SK-N-SH (cell line): Measurements from ENCODE around the gene IL31RA. TPM values are rescaled to one million over a fixed set of nuclear protein-coding genes. Genes with fewer than 3 reads are reported as not detected.

ENCODE experiments used
- CTCF ChIA-PET: fragments of 300-600, 350-600 bp; formaldehyde crosslinking; extraction: SDS; loops from one replicate; lab custom pipeline; 2021; lab: Yijun Ruan, JAX
- POLR2A ChIA-PET: fragments of 350-600 bp; sonication (Branson Sonifier 250); formaldehyde crosslinking; extraction: SDS; loops from one replicate; lab custom pipeline; 2020; ENCODE audit warnings: antibody characterized with exemption, inconsistent platforms; lab: Yijun Ruan, JAX
- DNase-seq: peaks from one replicate; pipeline ENCODE4 v3.0.0; 2012
- H2AFZ ChIP-seq: fragments of 200-600 bp; sonication (generic); 2 replicates; pipeline ENCODE4 v1.8.1; 2016; ENCODE audit warnings: antibody characterized with exemption, mild to moderate bottlenecking, low read depth
- H3F3A ChIP-seq: fragments of 200-600 bp; sonication (generic); replicated peaks from 2 replicates; pipeline ENCODE3; 2016; ENCODE audit warnings: antibody characterized with exemption, mild to moderate bottlenecking; ENCODE audit not compliant: insufficient read depth
- H3K27ac ChIP-seq, 2 experiments: fragments of 200-500 bp in 1 of 2; fragments of 200-600 bp in 1 of 2; sonication (Bioruptor generic) in 1 of 2; sonication (generic), shearing (Covaris generic) in 1 of 2; 2 replicates each; pipeline versions ENCODE4 v1.5.1 to v1.6.1; 2014 to 2016; ENCODE audit warnings: low read depth in 2 of 2, inconsistent platforms in 1 of 2, low read length in 1 of 2, mild to moderate bottlenecking in 1 of 2, mixed read lengths in 1 of 2
- H3K27me3 ChIP-seq: fragments of 200-600 bp; sonication (generic), shearing (Covaris generic); 2 replicates; pipeline ENCODE4 v1.6.1; 2016; ENCODE audit warnings: mixed run types; ENCODE audit not compliant: insufficient read depth
- H3K36me3 ChIP-seq, 2 experiments: fragments of 200-500 bp in 1 of 2; fragments of 200-600 bp in 1 of 2; sonication (Bioruptor generic) in 1 of 2; sonication (generic) in 1 of 2; replicated peaks in 1 of 2; 2 replicates each; pipeline versions ENCODE3 to v1.5.1; 2014 to 2016; ENCODE audit warnings: low read length in 1 of 2, mild to moderate bottlenecking in 1 of 2; ENCODE audit not compliant: insufficient read depth in 2 of 2, control insufficient read depth in 1 of 2
- H3K4me1 ChIP-seq, 2 experiments: fragments of 200-500 bp in 1 of 2; fragments of 200-600 bp in 1 of 2; sonication (Bioruptor generic) in 1 of 2; sonication (generic), shearing (Covaris generic) in 1 of 2; 2 replicates each; pipeline versions ENCODE4 v1.5.1 to v1.6.1; 2014 to 2016; ENCODE audit warnings: low read depth in 1 of 2, low read length in 1 of 2, mixed run types in 1 of 2; ENCODE audit not compliant: insufficient read depth in 2 of 2, control insufficient read depth in 1 of 2
- H3K4me2 ChIP-seq: fragments of 200-600 bp; sonication (generic), shearing (Covaris generic); 2 replicates; pipeline ENCODE4 v1.6.1; 2017; ENCODE audit warnings: mixed run types
- H3K4me3 ChIP-seq, 2 experiments: fragments of 200-500 bp in 1 of 2; fragments of 200-600 bp in 1 of 2; sonication (Bioruptor generic) in 1 of 2; sonication (generic), shearing (Covaris generic) in 1 of 2; 2 replicates each; pipeline versions ENCODE4 v1.5.1 to v1.8.1; 2014 to 2016; ENCODE audit warnings: low read depth in 2 of 2, inconsistent platforms in 1 of 2, low read length in 1 of 2, mild to moderate bottlenecking in 1 of 2, mixed read lengths in 1 of 2, moderate library complexity in 1 of 2
- H3K79me2 ChIP-seq: fragments of 200-600 bp; sonication (generic); 2 replicates; pipeline ENCODE4 v1.8.1; 2017; ENCODE audit warnings: mild to moderate bottlenecking; ENCODE audit not compliant: insufficient read depth
- H3K9ac ChIP-seq: fragments of 200-600 bp; sonication (generic); 2 replicates; pipeline ENCODE4 v1.6.1; 2017; ENCODE audit warnings: mixed run types
- H3K9me2 ChIP-seq: fragments of 200-600 bp; sonication (generic); 2 replicates; pipeline ENCODE4 v1.6.1; 2017; ENCODE audit warnings: mixed run types
- H3K9me3 ChIP-seq: fragments of 200-600 bp; sonication (generic); 2 replicates; pipeline ENCODE4 v1.6.1; 2017; ENCODE audit warnings: mixed run types, mild to moderate bottlenecking, moderate library complexity
- H4K20me1 ChIP-seq: fragments of 200-600 bp; sonication (generic); 2 replicates; pipeline ENCODE4 v1.6.1; 2017; ENCODE audit warnings: mild to moderate bottlenecking, mixed run types; ENCODE audit not compliant: insufficient read depth
- CTCF ChIP-seq: fragments of 200-600 bp; sonication (generic); IDR thresholded peaks from 2 replicates; pipeline ENCODE4 v1.6.1; 2017; ENCODE audit warnings: antibody characterized with exemption, mild to moderate bottlenecking, moderate library complexity
- ELF1 ChIP-seq: IDR thresholded peaks from 2 replicates; pipeline ENCODE4 v1.4.0; 2012
- EZH2phosphoT487 ChIP-seq: fragments of 200-600 bp; sonication (generic); IDR thresholded peaks from 2 replicates; pipeline ENCODE4 v1.6.1; 2017; ENCODE audit warnings: low read depth, mixed run types, mild to moderate bottlenecking, antibody characterized with exemption, moderate library complexity, borderline replicate concordance
- FOXJ3 ChIP-seq: sonication (generic); formaldehyde crosslinking; IDR thresholded peaks from 2 replicates; pipeline ENCODE4 v1.5.1; 2020; ENCODE audit warnings: mild to moderate bottlenecking, missing genetic modification reagents
- FOXM1 ChIP-seq: IDR thresholded peaks from 2 replicates; pipeline ENCODE4 v1.4.0; 2012; ENCODE audit warnings: low read depth, mild to moderate bottlenecking
- MEF2A ChIP-seq: IDR thresholded peaks from 2 replicates; pipeline ENCODE4 v1.4.0; 2012; ENCODE audit warnings: low read depth, borderline replicate concordance
- NFIC ChIP-seq: IDR thresholded peaks from 2 replicates; pipeline ENCODE4 v1.4.0; 2012; ENCODE audit warnings: borderline replicate concordance
- PBX3 ChIP-seq: IDR thresholded peaks from 2 replicates; pipeline ENCODE4; 2012
- REST ChIP-seq: IDR thresholded peaks from 2 replicates; pipeline ENCODE4 v1.6.1; 2012; ENCODE audit warnings: mild to moderate bottlenecking, low read depth, low read length, moderate library complexity
- RFX5 ChIP-seq: IDR thresholded peaks from 2 replicates; pipeline ENCODE4 v1.6.1; 2012; ENCODE audit warnings: mild to moderate bottlenecking, improper control_type of control experiment, low read length
- RXRA ChIP-seq: IDR thresholded peaks from 2 replicates; pipeline ENCODE4 v1.4.0; 2012; ENCODE audit warnings: low read depth, mild to moderate bottlenecking, borderline replicate concordance
- SIN3A ChIP-seq: IDR thresholded peaks from 2 replicates; pipeline ENCODE4 v1.6.1; 2012; ENCODE audit warnings: low read depth, mild to moderate bottlenecking, low read length, moderate library complexity, borderline replicate concordance
- TCF12 ChIP-seq: IDR thresholded peaks from 2 replicates; pipeline ENCODE4 v1.4.0; 2012
- USF1 ChIP-seq: IDR thresholded peaks from 2 replicates; pipeline ENCODE4 v1.4.0; 2012; ENCODE audit warnings: low read depth, borderline replicate concordance
- WGBS: methylation state at CpG from one replicate; pipeline ENCODE4 v1.1.6; 2017; ENCODE audit warnings: low lambda C conversion rate; 5-methylcytosine and 5-hydroxymethylcytosine counted together
- polyA plus RNA-seq, 3 experiments: library from polyadenylated mRNA; depleted of rRNA; stranded (reverse); fragments of >200 nt; gene quantifications; 2 replicates each; pipeline ENCODE4 v1.2.3, GENCODE V29; 2012

IL31RA gene
- polyA plus RNA-seq, 1 of the 3 experiments (the other 2 are of a cell fraction): 0.20 TPM

GRCh38 chr5:55897905-55898304 lies 46.7 kb downstream of the IL31RA start (continued):
- peak; percentile 85 for TF ChIP-seq PBX3
- TF ChIP-seq TCF12: peak; percentile 96
- no peak for TF ChIP-seq RFX5
- TF ChIP-seq SIN3A: 0 out of 2 replicates have a peak, but pooled peaks have one; percentile 65
- TF ChIP-seq, all 33 proteins: peak for 16

- H3K9me3 ChIP-seq: no peaks in the 10 kb centered on the region
- H3F3A ChIP-seq: peaks cover 12% of the 10 kb centered on the region
- H3K4me2 ChIP-seq: no peak overlapping the region
- H3K4me1 ChIP-seq: peaks cover 7 to 10% of the 10 kb centered on the region in 2 experiments; a peak in 3 of 4 replicates
- no peak overlapping the region for H2AFZ ChIP-seq
- no peaks in the 10 kb centered on the region for H3K36me3 ChIP-seq
- DNase-seq: no peak
- CTCF ChIA-PET: interaction anchor here (1.5 to 3.1 kb wide), 2 partner anchors 12 to 21 kb away, joined by 4 to 10 read pairs; no protein-coding TSS in a partner anchor
- no peaks in the 10 kb centered on the region for H4K20me1 ChIP-seq
- H3K27ac ChIP-seq: no peak overlapping the region
- H3K9ac ChIP-seq: no peak overlapping the region
- no peak overlapping the region for H3K4me3 ChIP-seq
- no peaks in the 10 kb centered on the region for H3K9me2 ChIP-seq
- H3K79me2 ChIP-seq: no peaks in the 10 kb centered on the region
- 80% methylated on average over 6 of the region's 6 CpGs for WGBS
- POLR2A ChIA-PET: no interaction called here
- TF ChIP-seq MEF2A: no peak
- no peak for TF ChIP-seq USF1
- no peak for TF ChIP-seq CTCF
- TF ChIP-seq SIN3A: no peak
- no peak for TF ChIP-seq EZH2phosphoT487
- no peak for TF ChIP-seq NFIC
- no peaks in the 10 kb centered on the region for H3K27me3 ChIP-seq
Measured at GRCh38 chr5:55899344-55899743, 48.2 kb downstream of the IL31RA start.

GRCh38 chr5:55900068-55900467 lies 48.9 kb downstream of the IL31RA start:
- ChIA-PET CTCF (interaction anchor here (3.1 kb wide), 1 partner anchor 20 kb away, joined by 10 read pairs; no protein-coding TSS in a partner anchor), POLR2A (no interaction called here)
- H3K79me2 ChIP-seq: no peaks in the 10 kb centered on the region
- no peak overlapping the region for H3K27ac ChIP-seq
- no peaks in the 10 kb centered on the region for H4K20me1 ChIP-seq
- TF ChIP-seq REST: no peak
- TF ChIP-seq ELF1: no peak
- no peak for TF ChIP-seq FOXJ3 (CRISPR knock-in tag)
- no peak for TF ChIP-seq RXRA
- no peak for TF ChIP-seq USF1
- TF ChIP-seq FOXM1: no peak
- TF ChIP-seq RFX5: no peak
- peaks cover 12% of the 10 kb centered on the region for H3F3A ChIP-seq
- DNase-seq: no peak
- H3K27me3 ChIP-seq: no peaks in the 10 kb centered on the region
- no peaks in the 10 kb centered on the region for H3K9me3 ChIP-seq
- no peaks in the 10 kb centered on the region for H3K9me2 ChIP-seq
- WGBS: 100% methylated on average over 1 of the region's 1 CpG
- H2AFZ ChIP-seq: no peak overlapping the region
- H3K36me3 ChIP-seq: no peaks in the 10 kb centered on the region
- H3K4me3 ChIP-seq: no peak overlapping the region
- no peak overlapping the region for H3K4me2 ChIP-seq
- H3K9ac ChIP-seq: no peak overlapping the region
- H3K4me1 ChIP-seq: peaks cover 7 to 10% of the 10 kb centered on the region in 2 experiments; a peak in 3 of 4 replicates
